HepG2 (cell line): ENCODE data around the gene PCYT2. TPM values are rescaled to one million over a fixed set of nuclear protein-coding genes. Genes with fewer than 3 reads are reported as not detected.
A peak's percentile ranks its signal among the peaks of the same experiment; 100 is the strongest.

Experiments
- ATAC-seq: fragments of 200-7000 bp; cut with Tn5 transposase; 3 replicates; pipeline ENCODE4 v1.9.1; 2020; ENCODE audit warnings: mild to moderate bottlenecking, moderate library complexity
- BruUV-seq: library from RNA; stranded (reverse); fragments of 400-500 nt; replicated peaks from 2 replicates; lab custom pipeline; 2021; lab: Mats Ljungman, UMichigan
- CTCF ChIA-PET: fragments of 300-600 bp; formaldehyde crosslinking; extraction: SDS; loops from one replicate; lab custom pipeline; 2021; ENCODE audit warnings: low total read pairs, inconsistent platforms, low intra/inter-chr PET ratio; lab: Yijun Ruan, JAX
- POLR2A ChIA-PET: fragments of 350-600 bp; sonication (Branson Sonifier 250); formaldehyde crosslinking; loops from one replicate; lab custom pipeline; 2020; ENCODE audit warnings: antibody characterized with exemption, inconsistent platforms; lab: Yijun Ruan, JAX
- DNase-seq: peaks from one replicate; pipeline ENCODE4 v3.0.0-alpha.2; 2015; ENCODE audit warnings: low spot score
- FAIRE-seq: peaks from 3 replicates; lab custom pipeline; 2011; peaks lifted over from hg19 to GRCh38; lab: Jason Lieb, UNC
- H2AFZ ChIP-seq: one replicate; pipeline ENCODE4 v1.6.1; 2011; ENCODE audit warnings: low read length, inconsistent platforms
- H3K27ac ChIP-seq: fragments of 300-600 bp; 3 replicates; pipeline ENCODE4 v1.8.0; 2011; ENCODE audit warnings: mixed run types, mild to moderate bottlenecking, mixed read lengths, low read length, inconsistent platforms; ENCODE audit not compliant: insufficient read depth; ENCODE audit errors: extremely low read length
- H3K27me3 ChIP-seq, 2 experiments: fragments of 200-600 bp in 1 of 2; 2 replicates in 1 of 2; 3 replicates in 1 of 2; pipeline versions ENCODE4 v1.6.0 to v1.8.0; 2011; ENCODE audit warnings: low read length in 2 of 2, mild to moderate bottlenecking in 2 of 2, moderate library complexity in 2 of 2, inconsistent platforms in 1 of 2; ENCODE audit not compliant: insufficient read depth in 2 of 2, control insufficient read depth in 1 of 2
- H3K36me3 ChIP-seq, 2 experiments: fragments of 200-600 bp in 1 of 2; replicated peaks in 1 of 2; 2 replicates in 1 of 2; 3 replicates in 1 of 2; pipeline versions ENCODE4 v1.5.1 to v1.8.0; 2011; ENCODE audit warnings: low read length in 2 of 2, inconsistent platforms in 1 of 2; ENCODE audit not compliant: insufficient read depth in 2 of 2, control insufficient read depth in 1 of 2
- H3K4me1 ChIP-seq: 2 replicates; pipeline ENCODE4 v1.5.1; 2012; ENCODE audit warnings: low read length, inconsistent platforms; ENCODE audit not compliant: insufficient read depth
- H3K4me2 ChIP-seq: 2 replicates; pipeline ENCODE4 v1.6.0; 2011; ENCODE audit warnings: low read depth, low read length, inconsistent platforms
- H3K4me3 ChIP-seq, 3 experiments: fragments of 200-600 bp in 1 of 3; sonication (generic), shearing (Covaris generic) in 1 of 3; replicated peaks in 1 of 3; 2 replicates each; pipeline ENCODE4 v1.5.1; 2011 to 2016; ENCODE audit warnings: low read length in 3 of 3, inconsistent platforms in 2 of 3, low read depth in 2 of 3, mild to moderate bottlenecking in 2 of 3, control low read depth in 1 of 3, mixed read lengths in 1 of 3; ENCODE audit not compliant: insufficient read depth in 1 of 3
- H3K79me2 ChIP-seq: one replicate; pipeline ENCODE4 v1.6.1; 2011; ENCODE audit warnings: low read length, inconsistent platforms; ENCODE audit not compliant: insufficient read depth
- H3K9ac ChIP-seq: 2 replicates; pipeline ENCODE4 v1.6.0; 2011; ENCODE audit warnings: mild to moderate bottlenecking, low read depth, low read length, inconsistent platforms; ENCODE audit not compliant: insufficient read depth
- H3K9me3 ChIP-seq: 2 replicates; pipeline ENCODE4 v1.5.1; 2012; ENCODE audit warnings: mild to moderate bottlenecking, low read length
- H4K20me1 ChIP-seq: 2 replicates; pipeline ENCODE4 v1.6.0; 2011; ENCODE audit warnings: inconsistent platforms, mild to moderate bottlenecking, low read length, moderate library complexity; ENCODE audit not compliant: insufficient read depth
- AGO2 ChIP-seq: fragments of 200-400 bp; formaldehyde crosslinking; optimal IDR thresholded peaks from 2 replicates; pipeline ENCODE3; 2017; ENCODE audit warnings: mild to moderate bottlenecking, low read depth, low read length, moderate library complexity
- DZIP1 ChIP-seq: sonication (generic); formaldehyde crosslinking; IDR thresholded peaks from 2 replicates; pipeline ENCODE4 v1.5.0; 2020; ENCODE audit warnings: mild to moderate bottlenecking, missing genetic modification reagents
- GATA4 ChIP-seq: sonication (generic); IDR thresholded peaks from 2 replicates; pipeline ENCODE4 v1.6.1; 2016; ENCODE audit warnings: antibody characterized with exemption, low read depth, borderline replicate concordance
- KDM2A ChIP-seq: sonication (generic); formaldehyde crosslinking; IDR thresholded peaks from 2 replicates; pipeline ENCODE4 v1.4.0; 2020; ENCODE audit warnings: low read depth, missing genetic modification reagents, borderline replicate concordance
- MTA3 ChIP-seq: sonication (generic); formaldehyde crosslinking; IDR thresholded peaks from 2 replicates; pipeline ENCODE4 v1.4.0; 2020; ENCODE audit warnings: missing genetic modification reagents
- MTF1 ChIP-seq: sonication (generic); formaldehyde crosslinking; IDR thresholded peaks from 2 replicates; pipeline ENCODE4 v1.5.0; 2020; ENCODE audit warnings: missing genetic modification reagents
- NAIF1 ChIP-seq: sonication (generic); formaldehyde crosslinking; IDR thresholded peaks from 2 replicates; pipeline ENCODE4 v1.5.0; 2020; ENCODE audit warnings: mild to moderate bottlenecking, missing genetic modification reagents, borderline replicate concordance
- NONO ChIP-seq, 2 experiments: fragments of 450-650 bp in 1 of 2; sonication (generic) in 1 of 2; formaldehyde crosslinking in 1 of 2; IDR thresholded peaks in 1 of 2; conservative IDR thresholded peaks in 1 of 2; 2 replicates each; pipeline versions ENCODE4 v1.6.1 to v1.8.0; 2017 to 2022; ENCODE audit warnings: mild to moderate bottlenecking in 1 of 2, missing genetic modification reagents in 1 of 2, moderate library complexity in 1 of 2
- SPEN ChIP-seq: sonication (generic); formaldehyde crosslinking; IDR thresholded peaks from 2 replicates; pipeline ENCODE4 v1.5.1; 2020; ENCODE audit warnings: low read depth, mild to moderate bottlenecking, missing genetic modification reagents
- TAF15 ChIP-seq: fragments of 200-400 bp; formaldehyde crosslinking; IDR thresholded peaks from one replicate; pipeline ENCODE4 v1.6.1; 2018; ENCODE audit warnings: mild to moderate bottlenecking, low read depth, low read length; ENCODE audit not compliant: poor library complexity, severe bottlenecking
- TGIF2 ChIP-seq: IDR thresholded peaks from 2 replicates; pipeline ENCODE4 v1.6.1; 2016; ENCODE audit warnings: control low read depth, missing compliant biosample characterization
- ZFYVE20 ChIP-seq: sonication (generic); formaldehyde crosslinking; IDR thresholded peaks from 2 replicates; pipeline ENCODE4 v1.8.0; 2023; ENCODE audit warnings: low read depth, mild to moderate bottlenecking, moderate library complexity, missing genetic modification reagents, borderline replicate concordance
- ZNF24 ChIP-seq: fragments of 450-650 bp; IDR thresholded peaks from 2 replicates; pipeline ENCODE4 v1.6.1; 2017; ENCODE audit warnings: antibody characterized with exemption, mild to moderate bottlenecking
- ZNF343 ChIP-seq: sonication (generic); formaldehyde crosslinking; IDR thresholded peaks from 2 replicates; pipeline ENCODE4 v1.4.0; 2020; ENCODE audit warnings: mild to moderate bottlenecking, missing genetic modification reagents
- ZNF510 ChIP-seq: sonication (generic); formaldehyde crosslinking; IDR thresholded peaks from 2 replicates; pipeline ENCODE4 v1.4.0; 2020; ENCODE audit warnings: low read depth, mild to moderate bottlenecking, missing genetic modification reagents
- ZNF543 ChIP-seq: sonication (generic); formaldehyde crosslinking; IDR thresholded peaks from 2 replicates; pipeline ENCODE4 v1.4.0; 2020; ENCODE audit warnings: mild to moderate bottlenecking, missing genetic modification reagents
- ZNF678 ChIP-seq: sonication (generic); formaldehyde crosslinking; IDR thresholded peaks from 2 replicates; pipeline ENCODE4 v1.4.0; 2020; ENCODE audit warnings: mild to moderate bottlenecking, missing genetic modification reagents
- ZNF710 ChIP-seq: sonication (generic); formaldehyde crosslinking; IDR thresholded peaks from 2 replicates; pipeline ENCODE4 v1.5.0; 2020; ENCODE audit warnings: mild to moderate bottlenecking, missing genetic modification reagents, borderline replicate concordance
- ZNF841 ChIP-seq: sonication (generic); formaldehyde crosslinking; IDR thresholded peaks from 2 replicates; pipeline ENCODE4 v1.8.1; 2023; ENCODE audit warnings: missing genetic modification reagents, borderline replicate concordance
- WGBS: methylation state at CpG from one replicate; pipeline ENCODE4 v1.1.6; 2017; ENCODE audit warnings: low lambda C conversion rate; 5-methylcytosine and 5-hydroxymethylcytosine counted together
- in situ Hi-C: cut with HindIII; loops from 2 replicates; pipeline ENCODE4 v1.10.0; 2017; ENCODE audit warnings: low pct_unique_long_range_greater_than_20kb; ENCODE audit not compliant: extremely low pct_ligation_motif_present
- intact Hi-C: fragments of 100-400 bp; cut with micrococcal nuclease; formaldehyde crosslinking; loops from one replicate; pipeline ENCODE4 v1.10.0; 2022; ENCODE audit not compliant: unreplicated experiment
- polyA plus RNA-seq, 8 experiments: library from polyadenylated mRNA; depleted of rRNA in 3 of 8; stranded (reverse) in 7 of 8; unstranded in 1 of 8; fragments of >200 nt; fragmentation: Illumina TruSeq in 4 of 8; extraction: Trizol in 4 of 8; gene quantifications; 2 replicates each; pipeline versions ENCODE4 v1.2.1 to v1.2.3, GENCODE V29; 2011 to 2016; ENCODE audit warnings: low read depth in 4 of 8, missing spikeins in 1 of 8, mixed read lengths in 1 of 8; ENCODE audit not compliant: insufficient read depth in 1 of 8
- total RNA-seq, 5 experiments: library from RNA; depleted of rRNA; stranded (reverse); fragments of >200 nt; fragmentation: Illumina TruSeq; extraction: Trizol; gene quantifications; 2 replicates each; pipeline ENCODE4 v1.2.3, GENCODE V29; 2016; ENCODE audit warnings: low read depth in 1 of 5

PCYT2 gene
- total and polyA plus RNA-seq, 2 of the 13 experiments (the other 11 are each of a cell fraction or from before 2014, with no cell fraction given), result 147 to 297 TPM

- no peak for DNase-seq
- 83% methylated on average over 14 of the region's 15 CpGs for WGBS
- Histone ChIP-seq H3K4me1 (peaks cover 50% of the 10 kb centered on the region), H3K27me3 (no peaks in the 10 kb centered on the region; a peak in 1 of 5 replicates), H3K9ac (no peak overlapping the region), H3K4me3 (no peak overlapping the region), H3K36me3 (peaks cover 11 to 28% of the 10 kb centered on the region in 2 experiments), H3K27ac (no peak overlapping the region), H2AFZ (no peak overlapping the region), H3K79me2 (peaks cover 24% of the 10 kb centered on the region), H3K4me2 (no peak overlapping the region), H3K9me3 (no peaks in the 10 kb centered on the region), H4K20me1 (peaks cover 5% of the 10 kb centered on the region; the same call in 1 of the 2 replicates)
- POLR2A ChIA-PET, result interaction anchor here (1.5 to 1.9 kb wide), 3 partner anchors 13 to 64 kb away, joined by 3 to 5 read pairs (median 5); no protein-coding TSS in a partner anchor
- no peak for FAIRE-seq
- CTCF ChIA-PET, result no interaction called here
- intact Hi-C loops (no loop called here), in situ Hi-C loops (no loop called here)
- no TSS peak for BruUV-seq
- ATAC-seq, result no peak
- TF ChIP-seq ZNF24 (no peak), ZNF543 (CRISPR knock-in tag) (0 out of 2 replicates have a peak, but pooled peaks have one; percentile 45), ZFYVE20 (no peak), SPEN (CRISPR knock-in tag) (0 out of 2 replicates have a peak, but pooled peaks have one; percentile 2), KDM2A (peak; percentile 60; the same call in 1 of the 2 replicates), TGIF2 (CRISPR knock-in tag) (0 out of 2 replicates have a peak, but pooled peaks have one; percentile 10), AGO2 (peak; percentile 97), ZNF841 (CRISPR knock-in tag) (peak; percentile 42; the same call in 1 of the 2 replicates), GATA4 (no peak), NONO (IDR thresholded peaks at IDR 0.05) (no peak), NONO (CRISPR knock-in tag; conservative IDR thresholded peaks at IDR 0.05) (peak; percentile 60; the same call in 1 of the 2 replicates), ZNF678 (CRISPR knock-in tag) (0 out of 2 replicates have a peak, but pooled peaks have one; percentile 20), ZNF510 (CRISPR knock-in tag) (0 out of 2 replicates have a peak, but pooled peaks have one; percentile 30), MTF1 (CRISPR knock-in tag) (no peak), ZNF710 (CRISPR knock-in tag) (0 out of 2 replicates have a peak, but pooled peaks have one; percentile 40), ZNF343 (CRISPR knock-in tag) (0 out of 2 replicates have a peak, but pooled peaks have one; percentile 48), MTA3 (CRISPR knock-in tag) (no peak), TAF15 (peak; percentile 43), DZIP1 (0 out of 2 replicates have a peak, but pooled peaks have one; percentile 31), NAIF1 (CRISPR knock-in tag) (0 out of 2 replicates have a peak, but pooled peaks have one; percentile 32)
These were observed 20.5 kb upstream of the PCYT2 start for GRCh38 chr17:81931557-81932332.
